Activated CD4-positive, alpha-beta T cell treated with anti-CD3 and anti-CD28 coated beads for 1 hour (primary cell): Measurements from ENCODE around the gene UPF2.
"Not testable (repeated sequence)": the region's sequence is repeated elsewhere in the genome, so short reads cannot be mapped to it uniquely, and the experiment has no call there.

Source experiments
- DNase-seq: peaks from one replicate; pipeline ENCODE4 v3.0.0-alpha.2; 2020

Gene UPF2, protein sequence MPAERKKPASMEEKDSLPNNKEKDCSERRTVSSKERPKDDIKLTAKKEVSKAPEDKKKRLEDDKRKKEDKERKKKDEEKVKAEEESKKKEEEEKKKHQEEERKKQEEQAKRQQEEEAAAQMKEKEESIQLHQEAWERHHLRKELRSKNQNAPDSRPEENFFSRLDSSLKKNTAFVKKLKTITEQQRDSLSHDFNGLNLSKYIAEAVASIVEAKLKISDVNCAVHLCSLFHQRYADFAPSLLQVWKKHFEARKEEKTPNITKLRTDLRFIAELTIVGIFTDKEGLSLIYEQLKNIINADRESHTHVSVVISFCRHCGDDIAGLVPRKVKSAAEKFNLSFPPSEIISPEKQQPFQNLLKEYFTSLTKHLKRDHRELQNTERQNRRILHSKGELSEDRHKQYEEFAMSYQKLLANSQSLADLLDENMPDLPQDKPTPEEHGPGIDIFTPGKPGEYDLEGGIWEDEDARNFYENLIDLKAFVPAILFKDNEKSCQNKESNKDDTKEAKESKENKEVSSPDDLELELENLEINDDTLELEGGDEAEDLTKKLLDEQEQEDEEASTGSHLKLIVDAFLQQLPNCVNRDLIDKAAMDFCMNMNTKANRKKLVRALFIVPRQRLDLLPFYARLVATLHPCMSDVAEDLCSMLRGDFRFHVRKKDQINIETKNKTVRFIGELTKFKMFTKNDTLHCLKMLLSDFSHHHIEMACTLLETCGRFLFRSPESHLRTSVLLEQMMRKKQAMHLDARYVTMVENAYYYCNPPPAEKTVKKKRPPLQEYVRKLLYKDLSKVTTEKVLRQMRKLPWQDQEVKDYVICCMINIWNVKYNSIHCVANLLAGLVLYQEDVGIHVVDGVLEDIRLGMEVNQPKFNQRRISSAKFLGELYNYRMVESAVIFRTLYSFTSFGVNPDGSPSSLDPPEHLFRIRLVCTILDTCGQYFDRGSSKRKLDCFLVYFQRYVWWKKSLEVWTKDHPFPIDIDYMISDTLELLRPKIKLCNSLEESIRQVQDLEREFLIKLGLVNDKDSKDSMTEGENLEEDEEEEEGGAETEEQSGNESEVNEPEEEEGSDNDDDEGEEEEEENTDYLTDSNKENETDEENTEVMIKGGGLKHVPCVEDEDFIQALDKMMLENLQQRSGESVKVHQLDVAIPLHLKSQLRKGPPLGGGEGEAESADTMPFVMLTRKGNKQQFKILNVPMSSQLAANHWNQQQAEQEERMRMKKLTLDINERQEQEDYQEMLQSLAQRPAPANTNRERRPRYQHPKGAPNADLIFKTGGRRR

DNA sequence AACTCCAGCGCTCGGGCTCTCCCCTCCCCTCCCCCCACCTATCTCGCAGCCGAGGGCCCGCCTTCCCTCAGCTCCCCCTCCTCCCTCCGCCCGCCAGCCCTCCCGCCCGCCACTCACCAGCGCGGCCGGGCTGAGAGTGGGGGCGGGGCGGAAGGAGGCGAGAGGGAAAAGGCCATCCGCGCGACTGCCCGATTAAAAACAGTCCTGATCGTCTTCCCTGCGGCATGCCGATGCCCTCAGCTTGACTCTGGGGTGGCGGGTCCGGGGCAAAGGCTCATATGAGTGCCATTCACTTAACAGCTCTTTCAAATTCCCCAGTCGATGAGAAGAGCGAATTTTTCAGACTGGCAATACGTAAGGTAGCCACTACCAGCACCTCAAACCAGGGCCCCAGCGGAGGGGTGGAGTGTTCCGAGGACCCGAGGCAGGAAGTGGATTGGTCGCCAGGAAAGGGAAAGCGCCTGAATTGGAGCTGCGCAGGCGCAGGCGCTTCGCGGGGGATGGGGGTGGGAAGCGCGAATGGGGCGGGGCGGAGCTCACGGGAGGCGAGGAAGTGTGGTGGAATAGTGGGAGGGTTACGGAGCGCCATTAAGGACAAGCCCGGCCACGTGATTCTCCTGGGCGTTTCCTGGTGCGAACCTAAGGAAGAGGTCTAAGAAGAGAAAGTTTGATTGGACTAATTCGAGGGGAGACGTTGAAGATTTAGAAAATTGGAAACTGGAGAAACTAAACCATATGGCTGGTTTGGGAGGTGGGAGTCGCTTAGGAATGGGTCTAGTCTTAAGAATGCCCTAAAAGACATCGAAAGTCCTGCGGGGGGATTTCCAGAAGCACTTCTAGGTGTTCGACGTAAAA lies at the start of gene UPF2:
Gene UPF2, minus strand, starts transcription at position 13 of the 855 bp plus-strand sequence. CDS start 7,386 bp downstream, outside the sequence.
- DNase-seq: peak; percentile 95

DNA sequence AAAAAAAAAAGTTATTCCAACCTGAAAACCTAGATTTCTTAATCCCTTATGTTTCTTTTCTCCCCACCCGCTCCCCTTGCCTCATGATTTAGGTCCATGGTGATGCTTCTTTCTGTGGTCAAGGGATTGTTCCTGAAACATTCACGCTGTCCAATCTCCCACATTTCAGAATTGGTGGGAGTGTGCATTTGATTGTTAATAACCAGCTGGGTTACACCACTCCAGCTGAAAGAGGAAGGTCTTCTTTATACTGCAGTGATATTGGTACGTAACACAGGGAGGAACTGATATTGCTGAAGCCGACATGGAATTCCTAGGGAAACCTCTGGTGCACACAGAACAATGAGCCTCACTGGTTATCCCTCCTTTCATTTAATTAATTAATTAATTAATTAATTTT lies 48.8 kb upstream of the UPF2 start:
- DNase-seq: no peak

DNA sequence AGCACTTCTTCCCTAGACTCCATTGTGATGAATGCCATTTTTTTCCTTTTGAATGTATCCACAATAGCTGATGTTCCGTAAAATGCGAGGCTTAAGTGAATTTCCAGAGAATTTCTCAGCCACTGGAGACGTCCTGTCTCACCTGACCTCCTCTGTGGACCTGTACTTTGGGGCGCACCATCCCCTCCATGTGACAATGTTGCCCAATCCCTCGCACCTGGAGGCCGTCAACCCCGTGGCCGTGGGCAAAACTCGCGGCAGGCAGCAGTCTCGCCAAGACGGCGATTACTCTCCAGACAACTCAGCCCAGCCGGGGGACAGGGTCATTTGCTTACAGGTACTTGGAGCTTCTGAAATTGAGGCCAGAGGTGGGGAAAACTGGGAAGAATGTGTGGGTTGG lies 46.3 kb upstream of the UPF2 start:
- no peak for DNase-seq

DNA sequence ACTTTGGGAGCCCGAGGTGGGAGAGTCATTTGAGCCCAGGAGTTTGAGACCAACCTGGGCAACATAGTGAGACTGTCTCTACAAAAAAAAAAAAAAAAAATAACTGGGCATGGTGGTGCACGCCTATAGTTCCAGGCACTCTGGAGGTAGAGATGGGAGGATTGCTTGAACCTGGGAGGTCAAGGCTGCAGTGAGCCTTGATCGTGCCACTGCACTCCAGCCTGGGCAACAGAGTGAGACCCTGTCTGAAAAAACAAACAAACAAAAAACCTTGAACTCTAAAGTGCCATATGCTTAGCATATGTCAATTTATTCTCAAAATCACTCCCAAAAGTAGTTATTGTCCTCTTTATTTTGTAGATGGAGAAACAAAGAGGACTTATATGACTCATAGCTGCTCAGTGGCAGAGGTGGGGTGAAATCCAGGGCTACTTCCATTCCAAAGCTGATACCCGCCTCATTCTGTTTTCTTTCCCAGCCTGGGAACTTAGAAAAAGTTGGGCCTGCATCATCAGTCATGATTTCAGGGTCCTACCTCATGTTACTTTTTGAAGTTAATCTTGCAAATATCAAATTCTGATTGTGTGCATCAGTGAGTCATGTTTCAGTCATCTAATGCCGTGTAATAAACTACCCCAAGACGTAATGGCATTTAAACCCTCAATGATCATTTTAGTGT lies 39.4 kb upstream of the UPF2 start:
- DNase-seq: no peak

DNA sequence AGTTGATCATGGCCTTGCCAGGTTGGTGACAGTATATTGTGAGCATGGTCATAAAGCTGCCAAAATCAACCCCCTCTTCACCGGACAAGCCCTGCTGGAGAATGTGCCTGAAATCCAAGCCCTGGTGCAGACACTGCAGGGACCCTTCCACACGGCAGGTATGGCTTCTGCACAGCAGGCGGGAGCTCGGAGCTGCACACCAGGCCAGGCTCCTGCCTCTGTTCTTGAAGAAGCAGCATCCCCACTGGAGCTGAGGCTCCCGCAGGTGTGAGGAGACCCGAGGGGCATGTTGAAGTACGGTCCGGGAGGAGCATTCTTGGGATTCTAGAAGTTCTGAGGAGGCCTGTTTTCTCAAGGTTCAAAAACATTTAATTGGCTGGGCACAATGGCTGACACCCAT lies 38.9 kb upstream of the UPF2 start:
- no peak for DNase-seq

DNA sequence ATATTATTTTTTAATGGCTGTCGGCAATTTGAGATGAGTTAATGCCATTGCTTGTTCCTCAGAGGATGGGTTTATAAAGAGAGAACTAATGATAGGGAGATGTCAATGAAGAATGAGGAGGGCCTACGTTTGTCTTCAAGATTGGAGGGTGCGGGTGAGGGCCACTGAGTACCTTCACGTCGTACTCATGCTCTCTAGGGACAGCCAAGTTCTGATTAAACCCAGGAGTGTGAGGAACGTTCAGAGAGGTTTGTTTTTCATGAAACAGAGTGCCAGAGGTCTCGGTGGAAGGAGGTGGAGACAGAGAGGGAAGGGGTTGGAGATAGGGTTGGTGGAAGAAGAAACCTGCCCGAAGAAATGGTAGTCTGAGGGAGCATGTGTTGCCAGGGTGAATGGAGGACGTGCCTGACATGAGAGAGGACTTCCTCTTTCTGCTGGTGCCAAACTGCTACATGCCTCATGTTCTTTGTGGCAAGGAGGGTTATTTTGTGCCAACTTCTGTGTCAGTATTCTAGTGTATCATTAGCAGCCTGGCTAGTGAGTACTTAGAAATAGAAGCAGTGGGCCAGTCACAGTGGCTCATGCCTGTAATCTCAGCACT lies 35.1 kb upstream of the UPF2 start:
- DNase-seq: no peak

DNA sequence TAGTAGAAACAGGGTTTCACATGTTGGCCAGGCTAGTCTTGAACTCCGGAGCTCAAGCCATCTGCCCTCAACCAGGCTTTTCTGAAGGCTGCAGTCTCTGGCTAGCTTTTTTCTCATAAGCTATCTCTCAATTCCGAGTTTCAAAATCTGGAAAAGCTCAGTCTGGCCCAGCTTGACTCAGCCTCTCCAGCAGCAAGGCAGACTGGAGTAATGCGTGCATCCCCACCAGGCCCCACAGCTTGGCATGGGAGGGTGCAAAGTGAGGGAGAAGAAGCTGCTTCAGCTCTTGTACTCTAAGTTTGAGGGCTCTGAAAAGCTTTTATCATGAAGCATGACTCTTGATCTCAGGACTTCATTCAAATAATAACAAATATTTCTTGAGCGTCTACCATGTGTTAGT lies 30.9 kb upstream of the UPF2 start:
- no peak for DNase-seq

DNA sequence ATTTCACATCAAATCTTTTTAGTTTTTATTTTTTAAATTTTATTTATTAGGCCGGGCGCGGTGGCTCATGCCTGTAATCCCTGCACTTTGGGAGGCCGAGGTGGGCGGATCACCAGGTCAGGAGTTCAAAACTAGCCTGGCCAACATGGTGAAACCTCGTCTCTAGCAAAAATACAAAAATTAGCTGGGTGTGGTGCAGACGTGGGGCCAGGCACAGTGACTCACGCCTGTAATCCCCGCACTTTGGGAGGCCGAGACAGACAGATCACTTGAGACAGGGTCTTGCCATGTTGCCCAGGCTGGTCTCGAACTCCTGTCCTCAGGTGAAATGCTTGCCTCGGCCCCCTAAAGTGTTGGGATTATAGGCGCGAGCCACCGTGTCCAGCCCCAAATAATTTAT lies 28.8 kb upstream of the UPF2 start:
- not testable (repeated sequence) for DNase-seq

DNA sequence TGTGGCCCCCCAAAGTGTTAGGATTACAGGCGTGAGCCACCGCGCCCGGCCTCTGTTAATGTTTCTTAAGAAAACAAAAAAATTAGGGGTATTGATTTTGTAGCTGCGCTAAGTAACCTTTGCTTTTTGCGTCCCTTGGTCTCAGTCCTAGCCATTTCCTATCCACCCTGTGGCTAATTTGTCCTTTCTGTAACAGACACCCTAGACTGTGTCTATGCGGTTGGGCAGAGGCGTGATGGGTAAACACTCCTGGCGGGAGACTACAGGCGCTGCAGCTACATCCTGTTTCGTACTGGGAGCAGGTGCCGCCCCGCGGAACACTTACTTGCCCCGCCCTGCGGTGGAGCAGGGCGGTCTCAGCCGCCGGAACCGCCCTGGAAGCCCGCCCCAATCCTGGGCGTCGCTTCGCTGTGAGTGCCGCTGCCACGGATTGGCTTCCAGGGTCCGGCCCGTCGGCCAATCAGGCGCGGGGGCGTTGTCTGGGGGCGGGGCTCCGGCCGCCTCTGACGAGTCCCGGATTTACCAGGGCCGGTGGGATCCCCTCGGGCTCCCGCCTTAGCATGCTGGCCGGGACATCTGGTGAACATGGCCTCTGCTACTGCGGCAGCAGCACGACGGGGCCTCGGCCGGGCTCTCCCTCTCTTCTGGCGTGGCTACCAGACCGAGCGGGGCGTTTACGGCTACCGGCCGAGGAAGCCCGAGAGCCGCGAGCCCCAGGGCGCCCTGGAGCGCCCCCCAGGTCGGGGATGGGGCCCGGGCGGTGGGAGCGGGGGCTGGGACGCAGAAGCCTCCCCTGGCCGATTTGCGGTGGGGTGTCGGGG lies 26.1 kb upstream of the UPF2 start, which contains the start of gene DHTKD1:
Gene DHTKD1, plus strand, starts transcription at position 506 of the 821 bp plus-strand sequence. Its CDS starts 80 bp downstream, at position 586.
- peak; percentile 97 for DNase-seq

DNA sequence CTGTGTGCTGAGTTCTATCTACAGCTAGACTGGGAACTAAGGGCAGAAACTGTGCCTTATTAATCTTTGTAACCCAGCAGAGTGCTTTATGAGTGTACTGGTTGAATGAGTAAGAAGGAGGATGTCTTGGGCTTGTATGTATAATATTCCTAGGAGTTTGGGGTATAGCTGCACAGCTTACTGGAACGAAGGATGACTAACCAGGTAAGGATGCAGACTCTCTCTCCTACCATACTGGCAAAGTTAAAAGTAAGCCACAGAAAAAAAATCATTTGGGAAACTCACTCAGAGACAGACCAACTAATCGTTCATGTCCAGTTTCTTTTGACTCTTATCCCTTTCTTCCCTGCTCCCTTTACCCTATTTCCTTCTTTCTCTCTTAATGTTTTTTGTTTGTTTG lies 24.7 kb upstream of the UPF2 start:
- DNase-seq: no peak

DNA sequence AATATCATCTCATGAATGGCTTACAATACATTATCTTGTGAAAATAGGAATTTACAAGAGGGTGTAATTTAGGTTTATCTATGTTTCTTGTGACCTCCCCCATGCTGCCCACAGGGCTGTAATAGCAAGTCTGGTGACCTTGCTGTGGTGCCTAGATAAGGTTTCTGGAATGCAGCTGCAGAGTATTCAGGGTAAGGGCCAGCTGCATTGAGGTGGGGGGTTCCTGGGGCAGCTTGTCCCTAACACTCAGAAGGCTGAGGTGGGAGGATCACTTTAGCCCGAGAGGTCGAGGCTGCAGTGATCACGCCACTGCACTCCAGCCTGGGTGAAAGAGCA lies 20.8 kb upstream of the UPF2 start:
- no peak for DNase-seq

DNA sequence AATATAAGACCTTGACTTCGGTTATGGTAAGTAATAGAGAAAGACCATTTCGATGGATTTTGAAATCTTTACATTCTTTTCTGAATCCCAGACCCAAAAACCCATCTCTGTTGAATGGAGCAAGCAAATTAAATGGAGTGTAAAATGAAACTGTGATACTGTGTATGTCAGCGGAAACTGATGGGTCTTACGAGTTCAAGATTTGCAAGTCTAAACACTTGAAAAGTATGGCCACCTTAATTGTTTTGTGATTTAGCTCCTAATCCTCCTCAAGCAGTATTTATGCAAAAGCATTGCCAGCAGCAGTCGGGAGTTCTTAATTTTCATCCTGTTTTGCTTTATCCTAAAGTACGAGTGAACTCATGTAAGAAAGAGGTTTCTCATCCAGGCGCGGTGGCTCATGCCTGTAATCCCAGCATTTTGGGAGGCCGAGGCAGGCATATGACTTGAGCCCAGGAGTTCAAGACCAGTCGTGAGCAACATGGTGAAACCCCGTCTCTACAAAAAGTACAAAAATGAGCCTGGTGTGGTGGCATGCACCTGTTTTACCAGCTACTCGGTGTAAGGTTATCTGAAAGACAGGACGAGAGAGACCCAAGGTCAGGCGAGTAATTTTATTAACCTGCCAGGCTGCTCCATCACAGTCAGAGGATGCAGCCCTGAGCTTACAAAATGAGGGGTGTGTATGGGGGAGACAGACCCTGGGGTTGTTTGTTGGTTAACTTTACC lies 20.3 kb upstream of the UPF2 start:
- no peak for DNase-seq

DNA sequence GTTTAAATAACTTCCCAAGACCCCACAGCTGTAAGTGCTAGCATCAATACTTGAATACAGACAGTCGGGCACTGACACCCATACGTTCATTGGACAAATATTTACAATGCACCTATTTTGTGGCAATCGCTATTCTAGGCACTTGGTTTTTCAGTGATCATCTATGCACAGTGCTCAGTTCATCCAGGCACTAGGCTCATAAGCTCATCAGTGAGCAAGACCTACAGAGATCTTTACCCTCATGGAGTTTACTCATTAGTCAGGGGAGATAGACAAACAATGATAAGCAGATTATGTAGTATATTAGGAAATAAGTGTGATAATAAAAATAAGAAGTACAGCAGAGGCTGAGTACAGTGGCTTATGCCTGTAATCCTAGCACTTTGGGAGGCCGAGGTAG lies 18.5 kb upstream of the UPF2 start:
- DNase-seq: no peak

DNA sequence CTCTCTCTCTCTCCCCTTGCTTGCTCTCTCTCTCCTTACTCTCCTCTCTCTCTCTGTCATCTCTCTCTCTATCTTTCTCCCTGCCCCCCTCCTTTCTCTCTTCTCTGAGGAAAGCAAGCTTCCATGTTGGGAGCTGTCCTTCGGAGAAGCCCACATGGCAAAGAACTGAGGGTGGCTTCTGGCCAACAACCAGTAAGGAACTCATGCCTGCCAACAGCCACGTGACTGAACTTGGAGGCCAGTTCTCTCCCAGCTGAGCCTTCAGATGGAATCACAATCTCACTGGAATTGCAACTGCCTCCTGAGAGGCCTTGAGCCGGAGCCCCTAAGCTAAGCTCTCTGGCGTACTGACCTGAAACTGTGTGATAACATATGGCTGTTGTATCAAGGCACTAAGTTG lies 14.1 kb upstream of the UPF2 start:
- DNase-seq: no peak

DNA sequence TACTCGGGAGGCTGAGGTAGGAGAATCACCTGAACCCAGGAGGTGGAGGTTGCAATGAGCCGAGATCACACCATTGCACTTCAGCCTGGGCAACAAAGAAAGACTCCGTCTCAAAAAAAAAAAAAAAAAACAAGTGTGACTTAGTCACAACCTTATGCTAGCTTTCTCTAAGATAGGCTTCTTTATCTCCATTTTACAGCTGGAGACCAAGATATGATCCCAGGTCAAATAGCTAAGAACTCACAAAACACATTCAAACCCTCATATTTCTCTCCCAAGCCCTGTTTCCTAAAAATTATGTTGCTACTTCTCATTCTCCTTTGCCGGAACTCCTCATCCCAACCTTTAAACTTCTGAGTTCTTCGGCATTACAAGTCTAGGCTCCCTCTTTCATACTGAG lies 13.1 kb upstream of the UPF2 start:
- no peak for DNase-seq

DNA sequence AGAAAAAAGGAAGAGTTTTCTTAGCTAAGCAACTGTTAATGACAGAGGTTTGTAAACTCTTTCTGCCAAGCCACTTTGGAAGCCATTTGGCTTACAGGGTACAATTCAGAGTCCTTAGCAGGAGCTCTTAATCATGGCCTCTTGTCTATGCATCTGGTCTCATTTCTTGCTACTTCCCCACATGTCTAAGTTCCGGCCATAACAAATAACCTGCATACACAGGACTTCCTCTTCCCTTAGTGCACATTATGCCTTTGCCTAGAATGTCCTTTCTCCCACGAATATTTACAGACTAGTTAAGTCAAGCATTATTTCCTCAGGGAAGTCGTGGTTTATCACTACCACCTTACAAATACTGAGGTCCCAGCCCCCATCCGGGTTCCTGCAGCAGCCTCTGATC lies 8.6 kb upstream of the UPF2 start:
- no peak for DNase-seq

DNA sequence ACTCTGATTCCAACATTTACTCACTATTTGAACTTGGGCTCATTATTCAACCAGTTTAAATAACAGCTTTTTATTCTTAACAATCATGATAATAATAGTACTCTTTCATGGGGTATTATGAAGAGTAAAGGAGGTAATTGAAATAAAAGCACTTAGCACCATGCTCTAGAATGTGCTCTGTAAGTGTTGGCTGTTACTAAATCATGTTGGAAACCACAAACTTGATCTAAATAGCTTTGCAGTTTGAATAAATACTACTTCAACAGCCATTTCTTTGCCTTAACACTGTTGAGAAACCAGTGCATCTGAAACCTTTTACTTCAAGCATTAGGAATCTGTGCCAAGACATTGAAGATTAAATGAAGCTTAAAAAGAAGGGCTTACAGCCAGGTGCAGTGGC lies 7.9 kb upstream of the UPF2 start:
- DNase-seq: no peak

DNA sequence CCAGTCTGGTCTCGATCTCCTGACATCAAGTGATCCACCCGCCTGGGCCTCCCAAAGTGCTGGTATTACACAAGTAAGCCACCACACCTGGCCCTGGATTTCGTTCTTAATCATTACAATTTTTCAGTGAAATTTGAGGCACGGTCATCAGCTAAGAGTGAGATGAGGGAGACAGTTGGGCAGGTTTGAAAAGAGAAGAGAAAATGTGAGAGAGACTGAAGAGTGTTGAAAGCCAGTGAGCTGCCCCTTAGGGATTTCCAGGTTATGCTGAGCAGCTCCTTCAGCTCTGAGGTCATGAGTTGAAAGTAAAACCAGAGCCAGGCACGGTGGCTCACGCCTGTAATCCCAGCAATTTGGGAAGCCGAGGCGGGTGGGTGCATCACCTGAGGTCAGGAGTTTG lies 5.9 kb upstream of the UPF2 start:
- DNase-seq: no peak

DNA sequence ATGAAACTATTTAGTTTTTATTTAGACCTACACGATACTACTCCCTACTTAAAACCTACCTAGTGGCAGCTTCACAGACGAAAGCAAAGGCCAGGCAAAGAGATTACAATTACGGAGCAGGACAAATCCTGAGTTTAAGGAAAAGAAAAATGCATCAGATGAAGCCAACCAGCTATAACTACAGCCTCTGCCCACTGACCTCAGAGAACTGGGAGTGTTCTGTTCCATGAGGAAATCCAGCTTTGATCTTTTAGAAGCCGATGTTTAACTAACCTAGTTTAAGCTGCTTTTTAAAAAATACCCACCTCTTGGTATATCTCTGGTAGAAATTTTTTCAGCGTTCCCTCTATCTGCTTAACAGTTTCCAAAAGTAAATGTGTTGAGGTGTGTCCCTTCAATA lies 3.0 kb upstream of the UPF2 start:
- no peak for DNase-seq

DNA sequence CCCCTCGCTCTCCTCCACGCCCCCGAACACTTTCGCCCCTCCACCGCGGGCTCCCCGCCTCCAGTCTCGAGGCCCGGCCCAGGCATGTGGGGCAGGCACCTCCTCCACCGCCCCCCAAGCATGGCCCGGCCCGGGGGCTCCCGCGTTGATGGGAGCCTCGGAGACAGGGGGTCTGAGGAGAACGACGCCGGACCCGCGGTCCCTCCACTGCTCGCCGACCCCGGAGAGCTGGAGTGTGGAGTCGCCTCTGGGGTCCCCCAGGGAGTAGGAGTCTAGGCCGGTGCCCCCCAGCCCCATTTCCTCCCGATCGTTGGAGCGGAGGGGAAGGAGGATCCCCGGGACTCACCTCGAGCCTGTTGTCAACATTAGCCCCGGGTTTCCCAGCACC lies 206 bp downstream of the UPF2 start:
- DNase-seq: peak; percentile 23
